Right renal pelvis (tissue), 4 donors: ENCODE measurements around the gene RAB30. TPM values are rescaled to one million over a fixed set of nuclear protein-coding genes. Genes with fewer than 3 reads are reported as not detected.

ENCODE experiments used
- DNase-seq, 4 donors: peaks; one replicate each; pipeline ENCODE4 v3.0.0-alpha.2; 2013; ENCODE audit warnings: low read depth in 4 of 4, low spot score in 3 of 4, missing footprints in 1 of 4
- polyA plus RNA-seq, 4 donors: library from polyadenylated mRNA; unstranded; fragments of 120-200 nt; gene quantifications; one replicate each; pipeline ENCODE4 v1.2.1, GENCODE V29; 2013; ENCODE audit not compliant: insufficient read length in 4 of 4

The RAB30 gene
- polyA plus RNA-seq, 4 donors, result 7.1 to 8.5 (median 8.3) TPM

DNA sequence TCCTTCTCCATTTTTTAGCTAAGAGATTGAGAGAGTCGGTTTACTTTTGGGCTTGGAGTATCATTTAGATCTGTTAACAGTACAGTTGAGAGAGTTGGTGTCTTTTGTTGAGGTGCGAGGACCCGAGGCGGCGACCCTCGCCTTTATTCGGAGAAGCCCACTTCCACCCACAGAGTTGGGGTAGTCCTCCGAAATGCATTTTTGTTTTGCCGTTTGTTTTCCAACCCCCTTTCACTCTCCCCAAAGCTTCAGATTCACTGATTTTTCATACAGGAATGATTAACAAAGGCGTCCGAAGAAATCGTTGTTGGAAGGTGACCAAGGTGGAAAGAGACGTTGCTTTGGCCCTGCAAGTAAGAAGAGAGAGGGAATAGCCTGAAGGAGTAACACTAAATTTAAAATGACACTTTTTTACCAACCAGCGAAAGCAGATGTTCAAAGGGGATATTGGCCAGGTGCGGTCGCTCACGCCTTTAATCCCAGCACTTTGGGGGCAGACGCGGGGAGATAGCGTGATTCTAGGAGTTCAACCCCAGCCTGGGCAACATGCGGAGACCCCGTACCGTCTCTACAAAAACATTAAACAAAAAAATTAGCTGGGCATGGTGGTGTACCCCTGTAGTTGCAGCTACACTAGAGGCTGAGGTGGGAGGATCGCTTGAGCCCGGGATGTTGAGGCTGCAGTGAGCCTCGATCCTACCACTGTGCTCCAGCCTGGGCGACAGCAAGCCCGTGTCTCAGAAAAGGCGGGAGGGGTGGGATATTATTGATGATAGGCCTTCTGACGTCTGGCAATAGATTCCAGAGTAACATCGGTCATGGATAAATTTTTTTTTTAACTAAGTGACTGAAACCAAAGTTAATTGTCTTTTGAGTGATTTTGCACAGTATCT is 899 bp upstream of the RAB30 start:
- DNase-seq, result peak in 1 of 4 donors; percentile 45

DNA sequence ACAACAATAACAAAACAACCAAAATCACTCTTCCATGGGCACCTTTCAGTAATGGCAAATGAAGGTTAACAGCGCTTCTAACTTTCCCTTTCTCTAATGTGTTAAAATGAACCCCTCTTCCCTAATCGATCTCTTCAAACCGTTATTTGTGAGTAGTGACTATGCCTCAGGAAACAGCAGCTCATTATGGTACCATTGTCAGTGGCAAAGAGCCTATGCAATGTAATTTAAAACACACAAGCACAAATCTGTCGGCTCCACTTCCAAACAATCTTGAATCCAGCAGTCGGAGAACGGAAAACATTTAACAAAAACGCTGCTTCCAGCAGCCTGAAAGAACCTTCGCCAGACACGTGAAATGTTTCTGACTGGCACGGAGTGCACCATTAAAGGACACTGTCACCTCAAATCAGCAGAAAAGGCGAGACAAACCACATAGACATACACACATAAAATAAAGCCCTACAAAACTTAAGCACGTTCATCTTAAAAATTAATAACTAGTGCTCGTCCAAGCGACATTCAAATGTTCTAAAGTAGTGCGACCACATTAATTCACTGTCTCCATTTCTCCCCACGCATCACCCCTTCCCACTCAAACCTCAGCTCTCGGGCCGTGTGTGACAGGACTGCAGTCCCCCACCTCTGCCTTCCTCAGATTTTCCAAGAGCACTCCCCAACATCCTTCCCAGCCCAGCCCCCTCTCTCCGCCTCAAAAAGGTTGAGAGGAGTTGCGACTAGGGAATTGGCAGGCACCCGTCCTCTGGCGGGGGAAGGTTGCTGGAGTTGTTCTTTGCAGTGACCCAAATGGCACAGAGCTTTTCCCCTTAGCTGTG is 748 bp downstream of the RAB30 start:
- no peak for DNase-seq

DNA sequence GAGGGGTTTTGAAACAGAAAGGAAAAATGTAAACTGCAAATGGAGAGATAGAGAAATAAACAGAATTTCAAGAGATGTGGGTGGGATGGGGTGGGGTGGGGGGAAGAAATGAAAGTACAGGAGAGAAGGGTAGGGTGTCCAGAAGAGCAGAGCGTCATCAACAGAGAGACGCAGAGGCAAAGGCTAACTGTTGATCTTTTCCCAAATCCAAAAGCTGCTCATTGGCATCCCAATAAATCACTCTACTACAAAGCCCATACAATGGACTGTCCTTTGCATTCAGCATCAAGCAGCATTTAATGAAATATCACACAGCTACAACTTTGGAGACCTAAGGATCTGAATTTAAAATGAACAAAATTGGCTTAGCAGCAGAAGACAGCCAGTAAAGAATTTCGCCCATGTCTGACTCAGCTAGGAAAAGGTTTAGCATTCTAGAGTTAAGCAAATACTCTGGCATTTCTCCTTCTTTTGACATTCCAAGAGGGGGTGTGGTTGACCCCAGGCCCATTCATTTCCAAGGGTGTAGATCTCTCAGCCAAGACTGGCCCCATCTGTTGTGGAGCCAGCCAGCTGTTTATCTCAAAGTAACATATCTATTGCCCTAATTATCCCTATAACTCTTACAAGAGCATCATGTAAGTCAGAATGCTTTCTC is 1.5 kb downstream of the RAB30 start:
- no peak for DNase-seq

DNA sequence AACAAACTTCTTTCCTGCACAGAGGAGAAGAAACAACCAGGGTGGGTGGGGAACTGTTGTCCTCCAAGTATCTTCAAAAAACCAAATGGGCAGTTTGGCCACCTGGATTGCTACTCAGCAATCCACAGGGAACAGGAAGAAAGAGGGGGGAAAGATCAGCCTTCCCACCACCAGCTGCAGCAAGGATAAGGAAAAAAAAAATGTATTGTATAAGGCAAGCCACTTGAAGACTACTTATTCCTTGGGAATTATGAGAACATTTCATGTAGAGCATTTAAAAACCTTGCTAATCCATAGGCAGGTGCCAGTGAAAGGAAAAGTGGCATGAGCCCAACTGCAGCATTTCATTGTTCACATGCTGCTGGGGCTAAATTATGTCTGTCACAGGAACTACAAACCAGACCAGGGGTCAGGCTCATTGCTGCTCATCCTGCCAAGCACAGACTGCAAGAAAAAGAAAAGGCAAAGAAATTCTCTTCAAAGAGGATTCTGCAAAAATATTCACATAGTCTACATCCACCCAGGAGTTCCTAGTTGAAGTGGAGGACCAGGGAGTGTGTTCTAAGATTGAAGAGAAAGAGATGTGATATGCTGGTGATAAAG is 2.2 kb downstream of the RAB30 start:
- no peak for DNase-seq

DNA sequence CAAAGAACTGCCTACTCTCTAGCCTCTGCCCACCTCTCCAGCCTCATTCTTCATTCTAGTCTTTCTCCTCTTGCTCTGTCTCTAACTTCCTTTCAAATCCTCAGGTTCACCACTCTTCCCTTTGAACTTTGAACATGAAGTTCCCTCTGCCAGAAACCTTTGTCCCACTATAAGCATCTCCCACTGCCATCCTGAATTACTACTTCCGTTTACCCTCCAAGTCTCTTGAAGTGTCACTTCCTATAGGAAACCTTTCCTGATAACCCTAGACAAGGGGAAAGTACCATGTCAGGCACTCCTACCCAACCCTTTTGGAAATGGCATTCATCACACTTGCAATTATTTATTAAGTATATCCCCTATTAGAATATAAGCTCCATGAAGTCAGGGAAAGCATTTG is 3.1 kb downstream of the RAB30 start:
- DNase-seq, result no peak

DNA sequence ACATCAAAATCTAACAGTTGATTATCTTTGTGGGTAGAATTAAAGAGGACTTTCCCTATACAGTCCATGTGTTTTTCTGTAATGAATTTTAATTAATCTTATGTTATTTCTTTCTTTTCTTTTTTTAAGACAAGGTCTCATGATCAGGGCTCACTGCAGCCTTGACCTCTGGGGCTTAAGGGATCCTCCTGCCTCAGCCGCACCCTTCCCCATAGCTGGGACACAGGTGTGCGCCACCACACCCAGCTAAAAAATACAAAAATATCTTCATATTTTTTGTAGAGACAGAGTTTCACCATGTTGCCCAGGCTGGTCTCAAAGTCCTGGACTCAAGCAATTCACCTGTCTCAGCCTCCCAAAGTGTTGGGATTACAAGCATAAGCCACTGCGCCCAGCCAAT is 7.7 kb downstream of the RAB30 start:
- no peak for DNase-seq

DNA sequence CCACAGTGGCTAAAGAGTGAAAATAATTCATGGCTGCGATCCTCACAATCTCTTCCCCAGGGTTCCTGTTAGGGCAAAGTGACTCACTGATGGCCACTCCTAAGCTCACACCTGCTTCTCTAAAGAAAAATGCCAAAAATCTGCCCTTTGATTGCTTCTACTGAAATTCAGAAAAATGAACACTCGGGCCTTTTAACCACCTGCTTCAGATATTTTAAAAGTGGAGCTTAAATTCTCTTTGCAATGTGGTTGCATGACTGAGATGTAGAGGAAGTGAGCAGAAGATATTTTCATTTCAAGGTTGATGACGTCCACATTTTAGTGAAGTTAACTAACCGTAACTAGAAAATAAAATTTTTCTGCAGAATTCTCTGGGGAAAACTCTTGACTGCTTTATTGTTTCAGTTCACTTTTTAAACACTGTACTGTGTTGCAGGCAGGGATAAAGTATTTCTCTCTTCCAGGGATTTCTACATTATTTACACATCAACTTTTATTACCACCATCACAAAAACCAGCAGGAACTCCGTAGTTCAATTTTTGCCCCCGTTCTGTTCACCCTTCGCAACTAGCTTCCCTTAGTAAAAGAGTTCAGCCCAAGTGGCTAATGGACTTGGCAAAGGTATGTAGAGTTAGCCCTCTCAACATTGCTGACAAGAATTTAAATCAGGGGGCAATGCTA is 8.5 kb downstream of the RAB30 start:
- no peak for DNase-seq

DNA sequence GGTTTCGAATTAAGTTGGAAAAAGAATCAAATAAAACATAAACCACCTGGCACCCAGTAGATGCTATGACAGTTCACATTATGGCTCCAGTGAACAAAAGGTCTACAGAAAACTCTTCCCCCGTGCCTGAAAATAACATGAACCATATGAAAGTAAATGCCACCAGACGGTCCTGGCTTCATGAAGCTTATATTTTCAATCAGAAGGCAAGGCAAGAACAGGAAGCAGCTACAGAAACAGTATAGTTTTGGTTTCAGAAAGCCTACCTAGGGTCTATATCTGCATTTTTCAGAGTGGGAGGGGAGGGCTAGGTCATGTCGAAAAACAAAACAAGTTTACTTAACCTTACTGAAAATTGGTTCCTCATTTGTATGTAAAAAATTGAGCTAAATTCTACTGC is 9.8 kb downstream of the RAB30 start:
- no peak for DNase-seq

DNA sequence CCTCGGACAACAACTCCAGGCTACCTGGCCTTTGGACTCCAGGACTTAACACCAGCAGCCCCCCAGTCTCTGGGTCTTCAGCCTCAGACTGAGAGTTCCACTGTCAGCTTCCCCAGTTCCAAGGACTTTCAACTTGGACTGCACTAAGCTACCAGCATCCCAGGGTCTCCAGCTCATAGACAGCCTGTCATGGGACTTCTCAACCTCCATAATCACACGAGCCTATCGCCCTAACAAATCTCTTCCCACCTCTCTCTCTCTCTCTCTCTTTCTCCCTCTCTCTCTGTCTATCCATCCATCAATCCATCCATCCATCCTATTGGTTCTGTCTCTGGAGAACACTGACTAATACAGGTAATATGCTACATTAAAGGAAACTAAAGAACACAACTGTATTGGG is 10.7 kb downstream of the RAB30 start:
- no peak for DNase-seq

DNA sequence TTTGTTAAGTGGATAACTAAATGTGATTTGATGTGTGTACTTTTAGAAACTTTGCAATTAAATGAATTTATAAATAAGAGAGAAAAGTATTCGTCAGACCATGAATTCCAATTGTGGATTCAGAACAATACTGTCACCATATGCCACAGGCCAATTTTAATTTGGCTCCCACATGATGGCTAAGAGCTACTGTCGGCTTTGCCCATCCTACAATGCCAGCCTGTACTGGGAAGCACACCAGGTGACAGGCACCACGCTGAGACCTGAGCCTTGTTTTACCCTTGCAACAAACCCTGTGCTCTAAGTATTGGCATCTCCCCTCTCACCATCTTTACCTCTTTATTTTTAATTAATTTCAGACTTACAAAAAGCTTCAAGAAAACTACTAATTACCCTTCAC is 14.0 kb downstream of the RAB30 start:
- DNase-seq, result no peak

DNA sequence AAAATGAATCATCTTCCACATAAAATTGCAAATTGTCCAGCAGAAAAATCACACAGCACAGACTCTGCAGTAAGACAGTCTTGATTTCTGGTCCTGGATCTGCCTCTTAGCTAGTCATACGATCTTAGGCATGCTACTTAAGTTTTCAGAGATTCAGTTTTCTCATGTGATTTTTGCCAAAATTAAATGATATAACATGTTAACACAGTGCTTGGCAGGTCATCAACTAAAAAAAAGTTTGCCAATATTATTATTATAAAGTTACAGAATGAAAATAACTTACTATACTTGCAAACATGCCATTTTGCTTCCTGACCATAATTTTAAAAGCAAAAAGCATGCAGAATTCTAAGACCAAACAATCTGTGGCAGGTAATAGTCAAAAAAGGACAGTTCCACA is 15.1 kb downstream of the RAB30 start:
- DNase-seq, result no peak

DNA sequence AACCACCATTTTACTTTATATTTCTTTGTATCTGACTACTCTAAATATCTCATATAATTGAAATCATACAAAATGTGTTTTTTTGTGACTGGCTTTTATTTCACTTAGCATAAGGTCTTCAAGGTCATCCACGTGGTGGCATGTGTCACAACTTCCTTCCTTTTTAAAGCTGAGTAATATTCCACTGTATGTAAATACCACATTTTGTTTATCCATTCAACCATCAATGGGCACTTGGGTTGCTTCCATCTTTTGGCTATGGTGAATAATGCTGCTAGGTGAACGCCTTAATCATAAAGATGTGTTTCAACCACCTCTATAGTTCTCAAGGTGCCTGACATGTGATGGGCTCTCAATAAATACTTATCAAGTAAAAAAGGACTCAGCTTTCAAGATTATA is 15.5 kb downstream of the RAB30 start:
- no peak for DNase-seq

DNA sequence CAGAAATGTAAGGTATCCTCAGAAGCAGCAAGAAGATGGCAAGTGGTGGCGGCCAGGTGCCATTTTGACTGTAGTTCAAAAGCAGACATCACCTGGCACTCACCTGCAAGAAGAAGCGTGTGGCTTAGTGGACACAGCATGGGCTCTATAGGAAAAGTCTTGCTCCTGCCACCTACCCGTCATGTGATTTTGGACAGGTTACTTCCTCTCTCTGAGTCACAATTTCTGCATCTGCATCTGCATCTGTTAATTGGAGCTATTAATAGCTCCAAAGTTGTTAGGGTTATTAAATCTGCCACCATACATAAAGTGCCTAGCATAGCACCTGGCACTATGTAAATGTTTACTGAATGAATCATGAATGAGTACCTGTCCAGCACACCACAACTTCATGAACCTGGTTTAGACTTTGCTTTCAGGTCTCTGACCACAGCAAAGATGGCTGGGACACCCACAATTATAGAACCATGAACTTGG is 16.8 kb downstream of the RAB30 start:
- no peak for DNase-seq

DNA sequence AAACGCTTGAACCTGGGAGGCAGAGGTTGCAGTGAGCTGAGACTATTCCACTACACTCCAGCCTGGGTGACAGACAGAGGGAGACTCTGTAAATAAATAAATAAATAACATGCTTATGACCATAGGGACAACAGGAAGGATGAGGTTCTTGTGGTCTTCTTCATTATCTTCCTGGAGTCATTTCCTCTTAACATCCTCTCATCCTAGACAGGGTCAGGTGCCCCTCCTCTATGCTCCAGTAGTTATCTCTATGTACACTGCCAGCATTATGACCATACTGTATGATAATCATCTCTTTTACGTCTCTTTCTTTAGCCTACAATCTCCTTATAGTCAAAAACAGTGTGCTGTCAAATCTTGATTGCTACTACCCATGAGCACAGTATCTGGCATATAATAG is 17.7 kb downstream of the RAB30 start:
- DNase-seq, result no peak

DNA sequence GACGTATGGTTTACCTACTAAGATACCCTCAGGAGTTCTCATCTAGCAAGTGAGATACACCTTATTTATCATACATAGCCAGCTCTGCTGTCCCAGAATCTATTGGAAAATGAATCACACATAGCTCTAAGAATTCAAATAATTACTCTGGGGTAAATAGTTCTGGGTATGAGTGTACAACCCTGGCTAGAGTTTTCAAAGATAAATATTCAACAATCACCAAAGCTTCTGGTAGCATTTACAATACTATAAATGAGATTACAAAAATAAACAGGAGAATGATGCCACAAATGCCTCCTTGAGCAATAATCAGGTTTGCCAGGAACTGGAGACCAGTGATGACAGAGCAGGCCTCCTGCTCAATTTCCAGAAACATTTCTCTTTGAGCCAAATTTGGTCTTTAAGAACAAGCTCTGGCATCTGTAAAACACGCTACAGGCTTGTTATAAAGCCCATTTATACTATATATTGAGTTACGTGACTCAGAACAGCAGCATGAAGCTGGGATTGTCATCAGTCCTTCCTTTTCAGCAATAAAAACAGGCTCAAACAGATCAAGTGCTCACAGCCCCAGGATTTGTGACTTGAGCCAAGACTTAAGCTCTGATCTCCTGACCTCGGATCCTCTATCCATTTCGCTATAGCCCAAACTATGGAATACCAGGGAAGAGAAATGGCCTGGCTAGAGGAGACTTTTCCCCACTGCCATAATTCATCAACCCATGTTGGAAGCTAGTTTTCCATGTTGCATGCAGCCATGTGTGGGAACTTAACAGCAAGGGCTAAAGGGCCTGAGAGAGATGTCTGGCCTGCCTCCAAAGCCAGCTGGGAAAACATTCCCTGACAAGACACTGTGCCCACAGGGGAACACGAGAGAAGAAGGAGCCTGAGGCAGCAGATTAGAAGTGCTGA is 19.7 kb downstream of the RAB30 start:
- no peak for DNase-seq

DNA sequence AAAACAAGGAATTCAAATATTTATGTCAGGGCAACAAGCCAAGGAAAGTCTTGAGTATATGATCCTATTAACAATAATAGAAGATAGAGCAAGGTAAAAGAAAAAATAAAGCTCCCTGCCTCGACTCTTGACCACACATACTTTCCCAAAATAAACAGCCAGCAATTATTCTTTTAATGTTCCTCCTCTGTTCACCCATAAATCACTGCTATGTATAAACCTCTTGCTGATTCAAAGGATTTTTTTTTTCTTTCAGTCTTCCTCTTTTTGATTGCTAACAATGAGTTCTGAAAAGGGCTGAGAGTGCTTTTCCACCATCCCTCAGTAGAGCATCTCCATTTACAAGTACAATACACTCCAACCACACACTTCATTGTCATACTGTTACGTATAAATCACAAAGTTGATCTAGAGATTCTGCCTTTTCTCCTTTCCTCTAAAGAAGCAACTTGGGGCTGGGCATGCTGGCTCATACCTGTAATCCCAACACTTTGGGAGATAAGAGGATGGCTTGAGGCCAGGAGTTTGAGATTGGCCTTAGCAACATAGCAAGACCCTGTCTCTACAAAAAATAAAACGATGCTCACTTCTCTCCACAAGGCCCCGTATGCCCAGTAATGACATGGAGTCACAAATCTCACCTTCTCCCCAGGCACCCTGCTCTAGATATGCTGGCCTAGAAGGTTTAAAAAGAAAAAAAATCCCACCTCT is 24.0 kb downstream of the RAB30 start:
- DNase-seq, result no peak

DNA sequence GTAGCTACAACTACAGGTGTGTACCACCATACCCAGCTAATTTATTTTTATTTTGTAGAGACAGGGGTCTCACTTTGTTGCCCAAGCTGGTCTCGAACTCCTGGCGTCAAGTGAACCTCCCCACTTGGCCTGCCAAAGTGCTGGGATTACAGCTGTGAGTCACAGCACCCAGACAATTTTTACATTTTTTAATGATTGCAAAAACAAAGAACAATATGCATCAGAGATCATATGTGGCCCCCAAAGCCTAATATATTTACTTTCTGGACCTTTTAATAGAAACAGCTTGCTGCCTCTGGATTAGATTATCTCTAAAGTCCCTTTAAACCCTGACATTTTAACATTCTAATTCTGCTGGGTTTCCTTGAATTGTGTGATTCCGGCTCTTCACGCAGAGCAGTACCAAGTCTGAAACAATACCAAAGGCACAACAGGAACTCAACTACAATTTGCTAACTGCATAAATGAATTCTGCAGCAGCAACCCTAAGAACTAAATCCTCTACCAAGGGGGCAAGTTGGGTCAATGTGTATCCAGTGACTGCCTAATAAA is 25.0 kb downstream of the RAB30 start:
- no peak for DNase-seq
